Activated CD4-positive, alpha-beta T cell treated with anti-CD3 and anti-CD28 coated beads, Interleukin-2, amount 10 ng/mL, durations not matched to agents 24 days and 14 days (primary cell): ENCODE measurements around the gene GPR153. TPM values are rescaled to one million over a fixed set of nuclear protein-coding genes. Genes with fewer than 3 reads are reported as not detected.

Experiments used
- DNase-seq: peaks from one replicate; pipeline ENCODE4 v3.0.0; 2022
- H3K27ac Mint-ChIP-seq: one replicate; pipeline ENCODE4 v1.8.0; 2022; ENCODE audit warnings: mild to moderate bottlenecking, mixed read lengths
- H3K27me3 Mint-ChIP-seq: one replicate; pipeline ENCODE4 v1.8.0; 2022; ENCODE audit warnings: mixed read lengths
- H3K36me3 Mint-ChIP-seq: one replicate; pipeline ENCODE4 v1.8.0; 2022; ENCODE audit warnings: low read depth, mild to moderate bottlenecking, mixed read lengths
- H3K4me1 Mint-ChIP-seq: one replicate; pipeline ENCODE4 v1.8.0; 2021; ENCODE audit warnings: mixed read lengths
- H3K4me3 Mint-ChIP-seq: one replicate; pipeline ENCODE4 v1.8.0; 2022; ENCODE audit warnings: mild to moderate bottlenecking, moderate library complexity, mixed read lengths
- H3K9me3 Mint-ChIP-seq: one replicate; pipeline ENCODE4 v1.8.0; 2021; ENCODE audit warnings: mixed read lengths
- intact Hi-C: fragments of 100-400 bp; cut with micrococcal nuclease; formaldehyde crosslinking; loops from one replicate; pipeline ENCODE4 v1.15.1; 2023
- total RNA-seq: library from RNA; stranded (reverse); gene quantifications from 2 replicates; pipeline ENCODE4 v1.2.3, GENCODE V29; 2022

The GPR153 gene
- total RNA-seq, 1 donor from 2014 or later, result 1.7 TPM

DNA sequence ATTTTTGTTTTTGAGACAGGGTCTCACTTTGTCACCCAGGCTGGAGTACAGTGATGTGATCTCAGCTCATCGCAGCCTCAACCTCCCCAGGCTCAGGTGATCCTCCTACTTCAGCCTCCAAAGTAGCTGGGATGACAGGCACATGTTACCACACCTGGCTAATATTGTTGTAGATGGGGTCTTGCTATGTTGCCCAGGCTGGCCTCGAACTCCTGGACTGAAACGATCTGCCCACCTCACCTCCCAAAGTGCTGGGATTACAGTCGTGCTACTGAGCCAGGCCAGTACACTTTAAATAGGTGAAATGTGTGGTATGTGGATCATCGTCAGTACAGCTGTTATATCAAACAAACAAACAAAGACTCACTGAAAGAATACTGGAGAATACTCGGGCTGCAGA, 35.0 kb upstream of the GPR153 start:
- H3K27ac Mint-ChIP-seq, result no peak overlapping the region
- no peak overlapping the region for H3K4me3 Mint-ChIP-seq
- DNase-seq, result no peak
- intact Hi-C loops, result no loop called here
- no peaks in the 10 kb centered on the region for H3K9me3 Mint-ChIP-seq
- H3K27me3 Mint-ChIP-seq, result no peaks in the 10 kb centered on the region
- H3K4me1 Mint-ChIP-seq, result no peaks in the 10 kb centered on the region
- H3K36me3 Mint-ChIP-seq, result peaks cover 12% of the 10 kb centered on the region

DNA sequence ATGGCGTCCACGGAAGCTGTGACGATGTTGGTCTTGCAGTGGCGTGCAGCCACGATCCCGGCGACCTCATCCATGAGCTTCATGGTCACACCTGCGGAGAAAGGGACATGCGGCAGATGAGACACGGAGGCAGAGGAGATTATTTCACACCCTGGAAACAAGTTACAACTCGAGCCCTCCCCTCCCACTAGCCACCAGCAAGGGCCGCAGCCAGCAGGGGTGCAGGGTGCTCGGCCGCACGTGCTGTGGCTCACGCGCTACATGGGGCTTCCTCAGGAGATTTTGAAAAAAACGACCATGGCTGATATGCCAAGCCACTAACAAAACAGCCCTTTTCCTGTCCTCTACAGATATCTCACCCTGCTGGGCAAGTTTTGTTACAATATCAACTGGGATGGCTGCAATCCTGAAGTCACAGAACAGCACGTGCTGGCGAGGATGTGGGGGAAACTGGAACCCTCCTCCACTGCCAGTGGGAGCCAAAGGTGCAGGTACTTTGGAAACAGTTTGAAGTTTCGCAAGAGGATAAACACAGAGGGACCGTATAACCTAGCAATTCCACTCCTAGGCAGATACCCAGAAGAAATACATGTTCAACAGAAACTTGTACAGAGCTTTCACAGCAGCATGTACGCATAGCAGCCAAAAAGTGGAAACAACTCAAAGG, 34.1 kb upstream of the GPR153 start:
- Mint-ChIP-seq H3K4me3 (no peak overlapping the region), H3K27ac (no peak overlapping the region), H3K27me3 (no peaks in the 10 kb centered on the region), H3K4me1 (no peaks in the 10 kb centered on the region), H3K9me3 (no peaks in the 10 kb centered on the region), H3K36me3 (peaks cover 12% of the 10 kb centered on the region)
- intact Hi-C loops, result no loop called here
- DNase-seq, result no peak

DNA sequence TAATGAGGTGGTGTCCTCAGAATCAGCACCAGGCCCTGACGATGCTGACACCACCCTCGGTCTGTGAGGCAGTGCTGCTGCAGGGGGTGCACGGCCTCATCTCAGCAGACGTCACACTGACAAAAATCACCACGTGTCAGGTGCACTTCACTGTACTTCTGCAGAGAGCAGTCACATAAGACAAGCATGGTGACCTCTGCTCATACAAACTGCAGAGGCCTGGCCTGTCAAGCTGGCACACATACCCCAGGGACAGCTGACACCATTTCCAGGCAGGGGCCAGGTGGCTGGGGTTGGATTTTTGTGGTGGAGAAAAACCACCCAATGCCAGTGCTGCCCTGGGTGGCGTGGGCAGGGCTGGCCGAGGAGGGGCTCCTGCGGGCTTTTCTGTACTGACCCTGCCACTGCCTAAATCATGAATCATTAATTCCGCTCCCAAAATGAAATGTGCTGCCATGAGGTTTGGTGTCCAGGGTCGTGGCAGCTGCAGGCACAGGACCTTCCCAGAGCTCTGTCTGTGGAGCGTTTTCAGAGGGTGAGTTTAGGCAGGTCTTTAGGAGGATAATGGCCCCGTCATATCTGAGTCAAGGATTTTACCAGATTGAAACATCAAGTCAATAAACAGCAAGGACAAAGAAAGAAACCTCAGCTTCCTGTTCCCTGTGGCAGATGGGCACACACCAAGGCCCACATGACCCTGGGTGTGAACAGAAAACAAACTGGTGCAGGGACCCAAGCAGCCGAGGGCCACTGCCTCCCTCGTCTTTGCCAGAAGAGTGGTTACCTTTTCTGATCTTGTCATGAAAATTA, 33.4 kb upstream of the GPR153 start:
- no peaks in the 10 kb centered on the region for H3K27me3 Mint-ChIP-seq
- H3K4me1 Mint-ChIP-seq, result no peaks in the 10 kb centered on the region
- H3K4me3 Mint-ChIP-seq, result no peak overlapping the region
- H3K36me3 Mint-ChIP-seq, result peaks cover 11% of the 10 kb centered on the region
- no peaks in the 10 kb centered on the region for H3K9me3 Mint-ChIP-seq
- no peak overlapping the region for H3K27ac Mint-ChIP-seq
- DNase-seq, result no peak
- intact Hi-C loops, result no loop called here

DNA sequence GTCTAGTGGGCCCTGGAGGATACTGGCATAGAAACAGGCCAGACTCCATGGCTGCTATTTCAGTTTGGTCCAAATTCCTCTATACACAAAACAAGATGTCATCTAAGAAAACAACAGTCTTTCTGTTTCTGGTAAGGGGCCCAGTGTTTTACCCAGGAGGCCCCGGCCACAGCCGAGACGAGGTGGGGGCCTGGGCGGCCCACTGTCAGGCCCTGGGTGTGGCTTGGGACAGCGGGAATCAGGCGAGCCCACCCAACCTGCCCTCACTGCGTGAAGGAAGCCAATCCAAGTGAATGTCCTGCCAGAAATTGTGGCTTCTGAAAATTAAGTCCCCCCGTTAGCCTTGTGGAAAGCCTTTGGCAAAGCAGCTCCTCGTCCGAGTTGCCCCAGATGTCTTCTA, 31.2 kb upstream of the GPR153 start:
- Mint-ChIP-seq H3K4me1 (no peaks in the 10 kb centered on the region), H3K4me3 (no peak overlapping the region), H3K36me3 (peaks cover 11% of the 10 kb centered on the region), H3K9me3 (no peaks in the 10 kb centered on the region), H3K27ac (no peak overlapping the region), H3K27me3 (no peaks in the 10 kb centered on the region)
- intact Hi-C loops, result no loop called here
- DNase-seq, result no peak

DNA sequence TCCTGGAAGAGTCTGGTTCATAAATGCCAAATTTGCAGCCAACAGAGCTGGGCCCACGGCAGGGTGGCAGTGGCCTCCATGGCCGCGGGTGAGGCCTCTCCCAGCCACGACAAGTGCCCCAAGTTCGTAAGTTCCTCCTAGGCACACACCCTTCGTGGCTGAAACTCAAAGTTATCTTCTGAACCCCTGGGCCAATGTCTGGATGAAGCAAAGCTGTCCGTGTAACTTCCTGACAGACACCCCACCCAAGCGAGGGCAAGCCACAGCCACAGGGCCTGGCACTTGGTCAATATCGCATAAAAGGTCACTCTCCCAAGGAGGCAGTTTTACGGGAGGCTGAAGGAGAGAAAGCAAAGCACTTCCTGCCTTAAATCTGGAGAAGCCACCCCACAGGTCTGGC, 27.8 kb upstream of the GPR153 start:
- no peaks in the 10 kb centered on the region for H3K9me3 Mint-ChIP-seq
- intact Hi-C loops, result no loop called here
- peaks cover 5% of the 10 kb centered on the region for H3K36me3 Mint-ChIP-seq
- no peak overlapping the region for H3K27ac Mint-ChIP-seq
- H3K4me1 Mint-ChIP-seq, result no peaks in the 10 kb centered on the region
- H3K4me3 Mint-ChIP-seq, result no peak overlapping the region
- H3K27me3 Mint-ChIP-seq, result no peaks in the 10 kb centered on the region
- DNase-seq, result no peak

DNA sequence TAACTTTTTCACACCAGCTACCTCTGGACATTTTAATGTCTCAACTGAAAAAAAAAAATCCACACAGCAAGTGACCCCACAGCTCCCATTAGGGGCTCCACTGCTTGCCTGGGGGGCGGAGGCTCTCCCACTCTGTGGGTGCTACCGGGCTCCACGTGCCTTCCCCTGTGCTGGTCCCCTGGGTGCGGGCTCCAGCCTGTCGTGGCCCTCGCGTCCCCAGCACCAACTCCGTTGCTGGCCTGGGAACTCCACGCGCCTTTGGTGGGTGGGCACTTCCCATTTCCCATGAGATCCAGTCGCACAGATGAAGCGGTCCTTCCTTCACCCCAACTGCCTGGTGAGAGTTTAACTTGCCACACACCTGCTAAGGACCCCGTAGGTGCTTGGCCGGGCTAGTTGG, 27.1 kb upstream of the GPR153 start:
- intact Hi-C loops, result no loop called here
- Mint-ChIP-seq H3K27ac (no peak overlapping the region), H3K9me3 (no peaks in the 10 kb centered on the region), H3K4me3 (no peak overlapping the region), H3K27me3 (no peaks in the 10 kb centered on the region), H3K4me1 (no peaks in the 10 kb centered on the region), H3K36me3 (peaks cover under 1% of the 10 kb centered on the region)
- DNase-seq, result no peak

DNA sequence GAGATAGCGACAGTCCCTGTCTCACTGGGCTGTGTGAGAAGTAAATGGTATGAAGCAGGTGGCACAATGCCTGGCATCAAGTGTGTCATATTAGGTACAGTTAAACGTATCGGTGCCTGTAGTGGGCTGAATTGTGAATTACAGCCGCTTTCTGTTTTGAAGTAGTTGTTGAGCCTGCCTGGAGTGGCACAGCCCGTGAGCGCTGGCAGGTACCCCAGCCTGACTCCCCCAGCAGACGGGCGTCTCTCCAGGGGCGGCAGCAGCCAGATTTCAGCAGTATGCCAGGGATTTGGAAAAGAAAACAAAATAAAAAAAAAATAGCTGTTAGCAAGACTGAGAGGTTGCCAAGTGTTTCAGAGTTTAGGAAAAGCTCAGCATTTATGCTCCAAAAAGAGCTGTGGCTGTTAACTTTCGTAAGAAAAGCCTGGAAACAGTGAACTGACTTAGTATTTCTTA, 26.6 kb upstream of the GPR153 start:
- intact Hi-C loops, result no loop called here
- no peak overlapping the region for H3K4me3 Mint-ChIP-seq
- no peaks in the 10 kb centered on the region for H3K4me1 Mint-ChIP-seq

DNA sequence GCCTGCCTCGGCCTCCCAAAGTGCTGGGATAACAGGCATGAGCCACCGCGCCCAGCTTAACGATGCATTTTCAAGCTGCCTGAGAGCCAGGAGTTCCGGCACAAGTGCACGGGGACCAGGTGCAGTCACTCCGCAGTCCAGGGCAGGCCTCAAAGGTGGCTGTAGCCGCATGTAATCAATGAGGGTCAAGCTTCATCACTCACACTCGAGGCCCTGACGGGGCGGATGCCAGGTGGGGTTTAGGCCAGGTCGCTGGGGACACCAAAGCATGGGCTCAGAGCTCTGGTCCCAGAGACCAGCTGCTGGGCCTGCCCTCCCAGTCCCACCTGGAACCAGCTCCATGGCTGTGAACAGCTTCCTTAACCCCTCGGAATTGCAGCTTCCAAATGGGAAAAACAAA, 26.1 kb upstream of the GPR153 start:
- H3K27me3 Mint-ChIP-seq, result no peaks in the 10 kb centered on the region
- no peaks in the 10 kb centered on the region for H3K9me3 Mint-ChIP-seq
- no peak overlapping the region for H3K4me3 Mint-ChIP-seq
- intact Hi-C loops, result no loop called here
- H3K4me1 Mint-ChIP-seq, result no peaks in the 10 kb centered on the region
- H3K36me3 Mint-ChIP-seq, result no peaks in the 10 kb centered on the region
- no peak for DNase-seq
- no peak overlapping the region for H3K27ac Mint-ChIP-seq

More for the DNA sequence above, 26.6 kb upstream of the GPR153 start:
- Mint-ChIP-seq H3K36me3 (no peaks in the 10 kb centered on the region), H3K27me3 (no peaks in the 10 kb centered on the region), H3K27ac (no peak overlapping the region), H3K9me3 (no peaks in the 10 kb centered on the region)
- DNase-seq, result no peak

DNA sequence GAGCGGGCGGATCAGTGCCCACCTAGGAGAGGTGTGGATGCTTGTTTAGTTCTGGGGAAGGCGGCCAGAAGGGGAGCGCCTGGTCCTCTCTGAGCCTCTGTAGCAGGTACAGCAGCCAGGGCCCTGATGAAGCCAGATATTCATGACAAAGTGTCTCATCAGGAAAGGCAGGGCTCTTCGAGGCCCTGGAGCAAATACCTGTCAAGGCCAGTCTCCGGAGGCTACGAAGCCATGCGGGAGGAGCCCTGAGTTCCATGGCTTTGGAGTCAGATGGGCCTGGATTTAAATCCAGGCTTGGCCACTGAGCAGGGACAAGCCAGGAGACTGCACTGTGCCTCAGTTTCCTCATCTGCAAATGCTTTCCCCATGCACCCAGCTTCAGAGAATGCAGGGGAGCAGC, 25.4 kb upstream of the GPR153 start:
- no peaks in the 10 kb centered on the region for H3K9me3 Mint-ChIP-seq
- intact Hi-C loops, result no loop called here
- no peaks in the 10 kb centered on the region for H3K4me1 Mint-ChIP-seq
- no peak for DNase-seq
- H3K4me3 Mint-ChIP-seq, result no peak overlapping the region
- no peaks in the 10 kb centered on the region for H3K36me3 Mint-ChIP-seq
- H3K27me3 Mint-ChIP-seq, result no peaks in the 10 kb centered on the region
- H3K27ac Mint-ChIP-seq, result no peak overlapping the region

DNA sequence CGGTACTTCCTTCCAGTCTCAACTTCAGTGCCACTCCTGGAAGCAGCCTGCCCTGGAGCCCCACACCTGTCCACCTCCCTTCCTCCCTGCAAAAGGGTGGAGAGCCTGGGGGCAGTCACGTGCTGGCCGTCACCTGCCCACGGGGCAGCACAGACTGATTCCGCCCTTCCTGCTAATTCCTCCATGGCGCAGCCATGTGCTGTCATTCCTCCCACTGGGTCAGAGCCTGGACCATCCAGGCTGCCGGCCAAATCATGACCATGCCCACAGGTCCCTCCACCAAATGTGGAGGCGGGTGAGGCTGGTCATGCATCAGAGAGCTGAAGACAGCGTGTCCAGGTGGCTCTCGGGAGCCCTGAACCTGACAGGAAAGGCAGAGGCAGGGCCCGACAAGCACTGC, 24.4 kb upstream of the GPR153 start:
- Mint-ChIP-seq H3K27me3 (no peaks in the 10 kb centered on the region), H3K4me1 (no peaks in the 10 kb centered on the region), H3K4me3 (no peak overlapping the region), H3K27ac (no peak overlapping the region), H3K36me3 (no peaks in the 10 kb centered on the region), H3K9me3 (no peaks in the 10 kb centered on the region)
- intact Hi-C loops, result no loop called here
- DNase-seq, result no peak

DNA sequence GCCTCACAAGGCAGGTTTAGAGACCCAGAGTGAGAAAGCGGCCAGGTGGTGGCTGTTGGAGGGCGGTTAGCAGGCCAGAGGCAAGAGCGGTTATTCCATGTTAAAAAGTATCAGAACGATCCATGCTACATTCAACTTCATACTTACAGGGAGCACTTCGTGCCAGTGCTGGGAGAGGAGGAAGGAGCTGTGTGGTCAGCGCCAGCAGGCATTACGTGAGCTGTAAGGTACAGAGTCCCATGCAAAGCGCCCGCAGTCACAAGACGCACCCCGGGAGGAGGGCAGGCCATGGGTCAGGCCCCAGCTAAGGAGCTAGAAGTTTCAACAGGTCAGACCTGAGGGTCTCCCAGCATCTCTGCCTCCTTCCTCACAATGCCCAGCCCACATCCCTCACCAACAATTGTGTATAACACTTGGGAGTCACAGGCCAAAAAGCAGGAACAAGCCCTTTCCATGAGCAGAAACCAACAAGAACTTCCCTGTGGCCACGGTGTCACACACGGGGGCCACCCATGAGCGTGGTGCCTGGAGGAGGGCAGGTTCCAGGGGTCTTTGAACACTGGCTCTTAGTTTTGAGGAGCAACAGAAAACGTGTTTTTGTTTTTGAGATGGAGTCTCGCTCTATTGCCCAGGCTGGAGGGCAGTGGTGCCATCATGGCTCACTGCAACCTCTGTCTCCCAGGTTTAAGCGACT, 21.8 kb upstream of the GPR153 start:
- Mint-ChIP-seq H3K36me3 (no peaks in the 10 kb centered on the region), H3K27me3 (no peaks in the 10 kb centered on the region), H3K4me3 (no peak overlapping the region), H3K9me3 (no peaks in the 10 kb centered on the region), H3K4me1 (no peaks in the 10 kb centered on the region), H3K27ac (no peak overlapping the region)
- DNase-seq, result no peak
- intact Hi-C loops, result no loop called here

DNA sequence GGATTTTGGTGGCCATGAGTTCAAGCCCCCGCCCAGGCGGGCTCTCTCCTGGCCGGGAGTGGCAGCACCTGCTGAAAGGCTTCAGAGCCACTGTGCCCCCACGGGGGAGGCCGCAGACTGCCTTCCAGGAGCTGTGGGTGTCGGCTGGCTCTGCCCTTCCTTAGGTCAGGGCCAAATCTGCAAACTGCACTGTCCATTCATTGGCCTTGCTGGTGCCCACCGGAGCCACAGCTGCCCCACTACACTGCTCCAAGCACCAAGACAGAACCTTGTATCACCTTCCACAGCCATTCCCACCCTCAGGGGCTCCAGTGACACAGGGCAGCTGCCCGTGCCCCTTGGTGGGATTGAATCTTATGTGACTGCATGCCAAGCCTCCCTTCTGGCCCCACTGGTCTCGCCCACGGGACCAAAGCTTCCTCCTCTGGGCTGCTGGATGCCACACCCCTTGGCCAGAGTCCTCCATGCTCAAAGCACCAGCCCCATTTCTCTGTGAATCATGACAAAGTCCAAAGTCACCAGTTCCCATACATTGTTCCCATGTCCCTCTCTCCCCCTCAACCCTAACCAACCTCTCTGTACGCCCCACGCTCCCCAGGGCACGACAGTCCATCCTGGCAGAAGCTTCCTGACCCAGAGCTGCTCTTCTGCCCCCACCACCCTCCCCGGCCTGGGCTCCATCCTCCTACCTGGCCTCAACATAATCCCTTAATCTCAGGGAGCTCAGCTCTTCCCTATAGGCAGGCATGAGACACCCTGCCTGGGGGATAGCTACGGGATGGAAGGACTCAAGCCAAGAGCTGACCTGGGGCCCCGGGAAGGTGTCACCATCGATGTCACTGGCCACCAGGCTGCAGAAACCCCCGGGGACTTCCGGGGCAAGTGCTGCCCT, 20.9 kb upstream of the GPR153 start:
- no peak overlapping the region for H3K27ac Mint-ChIP-seq

DNA sequence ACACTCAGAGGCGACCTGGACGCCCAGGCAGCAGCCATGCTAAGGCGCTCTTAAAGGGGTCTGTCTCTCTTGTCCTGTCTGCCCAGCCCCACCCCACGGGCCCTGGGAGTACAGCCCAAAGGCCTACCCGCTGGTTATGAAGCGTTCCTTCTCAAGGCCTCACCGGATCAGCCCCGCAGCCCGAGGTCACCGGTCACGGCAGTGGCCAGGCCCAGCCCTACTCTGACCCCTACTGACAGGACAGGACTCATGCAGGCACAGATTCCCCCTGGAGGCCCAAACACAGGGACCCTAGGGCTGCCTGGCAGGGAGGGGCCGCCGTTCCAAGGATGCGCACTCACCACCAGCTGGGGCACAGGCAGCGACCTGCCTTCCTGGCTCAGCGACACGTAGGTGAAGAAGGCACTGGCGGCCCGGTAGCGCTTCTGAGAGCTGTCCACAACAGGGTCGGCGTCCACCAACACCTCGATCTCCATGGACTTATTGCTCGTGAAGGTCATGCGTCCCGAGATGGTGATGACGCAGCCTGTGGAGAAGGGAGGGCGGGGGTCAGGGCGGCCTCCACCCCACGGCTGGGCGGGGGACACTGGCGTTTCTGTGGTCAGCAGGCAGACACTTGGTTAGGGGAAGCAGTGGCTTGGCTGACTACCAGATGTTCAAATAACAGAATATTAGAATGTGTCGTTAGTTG, 20.0 kb upstream of the GPR153 start:
- DNase-seq, result no peak
- no peaks in the 10 kb centered on the region for H3K9me3 Mint-ChIP-seq
- intact Hi-C loops, result no loop called here
- no peak overlapping the region for H3K4me3 Mint-ChIP-seq
- H3K27me3 Mint-ChIP-seq, result no peaks in the 10 kb centered on the region
- no peaks in the 10 kb centered on the region for H3K4me1 Mint-ChIP-seq
- H3K27ac Mint-ChIP-seq, result no peak overlapping the region
- H3K36me3 Mint-ChIP-seq, result no peaks in the 10 kb centered on the region

More for the DNA sequence above, 20.9 kb upstream of the GPR153 start:
- no peak for DNase-seq
- Mint-ChIP-seq H3K9me3 (no peaks in the 10 kb centered on the region), H3K4me3 (no peak overlapping the region), H3K36me3 (no peaks in the 10 kb centered on the region), H3K27me3 (no peaks in the 10 kb centered on the region), H3K4me1 (no peaks in the 10 kb centered on the region)
- intact Hi-C loops, result no loop called here
